ENCODE measurements around the gene TTC7B. TPM values are rescaled to one million over a fixed set of nuclear protein-coding genes. Genes with fewer than 3 reads are reported as not detected.

TTC7B gene
- polyA plus RNA-seq, 1 donor (not counting 4 experiments of a cell fraction or from before 2014, with no cell fraction given): 21.4 TPM

- Histone ChIP-seq H3K79me2 (ENCODE audit: control insufficient read depth, insufficient read depth, low read length) (no peaks in the 10 kb centered on the region), H3K9me1 (ENCODE audit: control insufficient read depth, extremely low read depth, insufficient read depth, low read length) (no peaks in the 10 kb centered on the region), H4K20me1 (ENCODE audit: control insufficient read depth, extremely low read depth, insufficient read depth, low read length) (no peaks in the 10 kb centered on the region), H3K4me3 (ENCODE audit: control insufficient read depth in 2 of 3, extremely low read depth in 1 of 3, insufficient read depth in 2 of 3, low read depth in 1 of 3, low read length in 3 of 3) (no peak overlapping the region), H3K4me2 (ENCODE audit: control insufficient read depth, extremely low read depth, insufficient read depth, low read depth, low read length) (no peak overlapping the region), H3K9ac (ENCODE audit: control insufficient read depth, extremely low read depth, insufficient read depth, low read length) (no peak overlapping the region), H3K27me3 (ENCODE audit: control insufficient read depth, extremely low read depth, insufficient read depth, low read length) (no peaks in the 10 kb centered on the region), H3K9me3 (ENCODE audit: control insufficient read depth, low read depth, low read length) (no peaks in the 10 kb centered on the region), H3K27ac (ENCODE audit: control insufficient read depth, insufficient read depth, low read length) (no peak overlapping the region), H2AFZ (ENCODE audit: control insufficient read depth, low read length) (no peak overlapping the region), H3K4me1 (ENCODE audit: control insufficient read depth, extremely low read depth, insufficient read depth, low read length) (no peaks in the 10 kb centered on the region), H3K36me3 (ENCODE audit: control insufficient read depth in 2 of 2, extremely low read depth in 1 of 2, insufficient read depth in 2 of 2, low read length in 2 of 2) (no peaks in the 10 kb centered on the region)
- dilution Hi-C loops (cut with MboI; ENCODE audit: extremely low pct_ligation_motif_present, low sequenced_read_pairs): no loop called here
- FAIRE-seq (no peak), DNase-seq (ENCODE audit: low read depth, low spot score) (no peak)
- TF ChIP-seq, protein P1, sequence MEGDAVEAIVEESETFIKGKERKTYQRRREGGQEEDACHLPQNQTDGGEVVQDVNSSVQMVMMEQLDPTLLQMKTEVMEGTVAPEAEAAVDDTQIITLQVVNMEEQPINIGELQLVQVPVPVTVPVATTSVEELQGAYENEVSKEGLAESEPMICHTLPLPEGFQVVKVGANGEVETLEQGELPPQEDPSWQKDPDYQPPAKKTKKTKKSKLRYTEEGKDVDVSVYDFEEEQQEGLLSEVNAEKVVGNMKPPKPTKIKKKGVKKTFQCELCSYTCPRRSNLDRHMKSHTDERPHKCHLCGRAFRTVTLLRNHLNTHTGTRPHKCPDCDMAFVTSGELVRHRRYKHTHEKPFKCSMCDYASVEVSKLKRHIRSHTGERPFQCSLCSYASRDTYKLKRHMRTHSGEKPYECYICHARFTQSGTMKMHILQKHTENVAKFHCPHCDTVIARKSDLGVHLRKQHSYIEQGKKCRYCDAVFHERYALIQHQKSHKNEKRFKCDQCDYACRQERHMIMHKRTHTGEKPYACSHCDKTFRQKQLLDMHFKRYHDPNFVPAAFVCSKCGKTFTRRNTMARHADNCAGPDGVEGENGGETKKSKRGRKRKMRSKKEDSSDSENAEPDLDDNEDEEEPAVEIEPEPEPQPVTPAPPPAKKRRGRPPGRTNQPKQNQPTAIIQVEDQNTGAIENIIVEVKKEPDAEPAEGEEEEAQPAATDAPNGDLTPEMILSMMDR (optimal IDR thresholded peaks at IDR 0.05 in 1 of 3, IDR thresholded peaks at IDR 0.05 in 1 of 3, conservative IDR thresholded peaks at IDR 0.05 in 1 of 3; ENCODE audit: extremely low read depth in 1 of 3, insufficient read depth in 2 of 3, low read length in 3 of 3): no peak
- no peak for TF ChIP-seq EZH2 (IDR thresholded peaks at IDR 0.05; ENCODE audit: low read length)
These were observed 115.1 kb downstream of the TTC7B start for GRCh38 chr14:90700933-90701776.

- H3K27me3 ChIP-seq (ENCODE audit: control insufficient read depth, extremely low read depth, insufficient read depth, low read length): no peaks in the 10 kb centered on the region
- no peak overlapping the region for H3K9ac ChIP-seq (ENCODE audit: control insufficient read depth, extremely low read depth, insufficient read depth, low read length)
- no peak overlapping the region for H3K27ac ChIP-seq (ENCODE audit: control insufficient read depth, insufficient read depth, low read length)
- no peaks in the 10 kb centered on the region for H3K9me3 ChIP-seq (ENCODE audit: control insufficient read depth, low read depth, low read length)
- TF ChIP-seq, protein P1 (optimal IDR thresholded peaks at IDR 0.05 in 1 of 3, IDR thresholded peaks at IDR 0.05 in 1 of 3, conservative IDR thresholded peaks at IDR 0.05 in 1 of 3; ENCODE audit: extremely low read depth in 1 of 3, insufficient read depth in 2 of 3, low read length in 3 of 3): no peak
- TF ChIP-seq EZH2 (IDR thresholded peaks at IDR 0.05; ENCODE audit: low read length): no peak
- H3K79me2 ChIP-seq (ENCODE audit: control insufficient read depth, insufficient read depth, low read length): no peaks in the 10 kb centered on the region
- H3K36me3 ChIP-seq (ENCODE audit: control insufficient read depth in 2 of 2, extremely low read depth in 1 of 2, insufficient read depth in 2 of 2, low read length in 2 of 2): no peaks in the 10 kb centered on the region
- H3K4me3 ChIP-seq (ENCODE audit: control insufficient read depth in 2 of 3, extremely low read depth in 1 of 3, insufficient read depth in 2 of 3, low read depth in 1 of 3, low read length in 3 of 3): no peak overlapping the region
- H3K4me2 ChIP-seq (ENCODE audit: control insufficient read depth, extremely low read depth, insufficient read depth, low read depth, low read length): no peak overlapping the region
- dilution Hi-C loops (cut with MboI; ENCODE audit: extremely low pct_ligation_motif_present, low sequenced_read_pairs): no loop called here
- H3K4me1 ChIP-seq (ENCODE audit: control insufficient read depth, extremely low read depth, insufficient read depth, low read length): no peaks in the 10 kb centered on the region
- FAIRE-seq (no peak), DNase-seq (ENCODE audit: low read depth, low spot score) (no peak)
- no peaks in the 10 kb centered on the region for H4K20me1 ChIP-seq (ENCODE audit: control insufficient read depth, extremely low read depth, insufficient read depth, low read length)
- H2AFZ ChIP-seq (ENCODE audit: control insufficient read depth, low read length): no peak overlapping the region
- peaks cover 1% of the 10 kb centered on the region for H3K9me1 ChIP-seq (ENCODE audit: control insufficient read depth, extremely low read depth, insufficient read depth, low read length)
These were observed 117.2 kb downstream of the TTC7B start for GRCh38 chr14:90699016-90699415.

Data from keratinocyte (primary cell).